ENCODE data around the gene PPP6R3.

DNA sequence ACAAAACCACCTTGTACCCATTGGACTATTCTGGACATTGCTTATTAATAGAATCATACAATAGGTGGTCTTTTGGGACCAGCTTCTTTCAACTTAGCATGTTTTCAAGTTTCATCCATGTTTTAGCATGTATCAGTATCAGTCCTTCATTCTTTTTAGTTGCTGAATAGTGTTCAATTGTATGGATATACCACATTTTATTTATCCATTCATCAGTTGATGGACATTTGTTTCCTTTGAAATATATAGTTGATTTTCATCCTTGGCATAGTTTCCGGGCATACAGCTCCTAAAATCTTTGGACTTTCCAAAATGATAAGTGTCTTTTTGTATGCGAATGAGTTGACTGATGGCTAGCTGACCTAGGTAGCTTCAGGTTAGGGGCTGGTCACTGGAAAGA, 12.2 kb downstream of the PPP6R3 start:
- TF ChIP-seq, protein P1, sequence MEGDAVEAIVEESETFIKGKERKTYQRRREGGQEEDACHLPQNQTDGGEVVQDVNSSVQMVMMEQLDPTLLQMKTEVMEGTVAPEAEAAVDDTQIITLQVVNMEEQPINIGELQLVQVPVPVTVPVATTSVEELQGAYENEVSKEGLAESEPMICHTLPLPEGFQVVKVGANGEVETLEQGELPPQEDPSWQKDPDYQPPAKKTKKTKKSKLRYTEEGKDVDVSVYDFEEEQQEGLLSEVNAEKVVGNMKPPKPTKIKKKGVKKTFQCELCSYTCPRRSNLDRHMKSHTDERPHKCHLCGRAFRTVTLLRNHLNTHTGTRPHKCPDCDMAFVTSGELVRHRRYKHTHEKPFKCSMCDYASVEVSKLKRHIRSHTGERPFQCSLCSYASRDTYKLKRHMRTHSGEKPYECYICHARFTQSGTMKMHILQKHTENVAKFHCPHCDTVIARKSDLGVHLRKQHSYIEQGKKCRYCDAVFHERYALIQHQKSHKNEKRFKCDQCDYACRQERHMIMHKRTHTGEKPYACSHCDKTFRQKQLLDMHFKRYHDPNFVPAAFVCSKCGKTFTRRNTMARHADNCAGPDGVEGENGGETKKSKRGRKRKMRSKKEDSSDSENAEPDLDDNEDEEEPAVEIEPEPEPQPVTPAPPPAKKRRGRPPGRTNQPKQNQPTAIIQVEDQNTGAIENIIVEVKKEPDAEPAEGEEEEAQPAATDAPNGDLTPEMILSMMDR (IDR thresholded peaks at IDR 0.05): no peak
- TF ChIP-seq POLR2A (IDR thresholded peaks at IDR 0.05): no peak
